SK-N-MC (cell line): Measurements from ENCODE around the gene CHD9.

ENCODE experiments used
- DNase-seq: peaks from one replicate; pipeline ENCODE4 v3.0.0-alpha.2; 2011; ENCODE audit warnings: low read depth, low spot score
- H3K27ac ChIP-seq: fragments of 200-600 bp; sonication (generic); 2 replicates; pipeline ENCODE4 v1.5.1; 2016; ENCODE audit warnings: mixed run types
- H3K36me3 ChIP-seq: fragments of 200-600 bp; sonication (generic); 2 replicates; pipeline ENCODE4 v1.6.1; 2017; ENCODE audit warnings: antibody characterized with exemption, low read length, mixed read lengths; ENCODE audit not compliant: insufficient read depth
- H3K4me3 ChIP-seq: fragments of 200-600 bp; sonication (generic); 2 replicates; pipeline ENCODE4 v1.5.1; 2016
- H3K9ac ChIP-seq: fragments of 200-600 bp; sonication (generic); 2 replicates; pipeline ENCODE4 v1.8.0; 2017; ENCODE audit warnings: mixed run types, mixed read lengths; ENCODE audit not compliant: insufficient read length
- H3K9me3 ChIP-seq: fragments of 200-600 bp; sonication (generic); 2 replicates; pipeline ENCODE4 v1.6.1; 2017; ENCODE audit warnings: low read depth, mild to moderate bottlenecking, antibody characterized with exemption, low read length, moderate library complexity, mixed read lengths
- EZH2 ChIP-seq: fragments of 200-600 bp; sonication (generic); IDR thresholded peaks from one replicate; pipeline ENCODE4 v1.6.1; 2017; ENCODE audit warnings: antibody characterized with exemption
- FOXP2 ChIP-seq: optimal IDR thresholded peaks from 2 replicates; pipeline ENCODE3; 2011; ENCODE audit warnings: mild to moderate bottlenecking, moderate library complexity; ENCODE audit not compliant: insufficient read depth; ENCODE audit errors: extremely low read length, control extremely low read depth
- POLR2AphosphoS5 ChIP-seq: IDR thresholded peaks from 2 replicates; pipeline ENCODE4 v1.6.1; 2012; ENCODE audit warnings: mild to moderate bottlenecking, low read depth, low read length, borderline replicate concordance

CHD9 gene

GRCh38 chr16:53100131-53100748 lies 45.4 kb downstream of the CHD9 start:
- Histone ChIP-seq H3K27ac (peak overlapping the region; percentile 13; the same call in 1 of the 2 replicates), H3K9me3 (no peaks in the 10 kb centered on the region), H3K9ac (no peak overlapping the region), H3K36me3 (no peaks in the 10 kb centered on the region), H3K4me3 (peak overlapping the region; percentile 60)
- no peak for DNase-seq
- TF ChIP-seq EZH2 (no peak), FOXP2 (no peak), POLR2AphosphoS5 (no peak)

DNA sequence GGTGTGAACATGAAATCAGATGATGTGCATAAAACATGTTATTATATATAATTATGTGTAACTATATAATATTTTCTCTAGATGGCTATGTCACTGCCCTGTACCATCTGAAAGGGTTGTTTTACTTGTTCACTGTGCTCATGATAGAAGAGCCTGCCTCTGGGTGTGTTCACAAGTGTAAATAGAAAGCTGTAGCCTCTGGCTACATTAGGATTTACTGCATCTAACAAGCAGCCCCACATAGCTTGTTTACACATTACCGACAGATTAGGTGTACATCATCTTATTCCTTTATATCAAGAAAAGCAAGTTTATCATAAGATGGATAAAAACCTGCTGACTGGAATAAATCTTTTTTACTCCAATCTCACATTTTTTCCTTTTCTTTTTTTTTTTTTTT lies 46.1 kb downstream of the CHD9 start:
- H3K9me3 ChIP-seq: no peaks in the 10 kb centered on the region
- DNase-seq: no peak
- H3K27ac ChIP-seq: no peak overlapping the region
- TF ChIP-seq EZH2 (no peak), FOXP2 (no peak), POLR2AphosphoS5 (no peak)
- H3K36me3 ChIP-seq: no peaks in the 10 kb centered on the region
- no peak overlapping the region for H3K9ac ChIP-seq
- H3K4me3 ChIP-seq: no peak overlapping the region

DNA sequence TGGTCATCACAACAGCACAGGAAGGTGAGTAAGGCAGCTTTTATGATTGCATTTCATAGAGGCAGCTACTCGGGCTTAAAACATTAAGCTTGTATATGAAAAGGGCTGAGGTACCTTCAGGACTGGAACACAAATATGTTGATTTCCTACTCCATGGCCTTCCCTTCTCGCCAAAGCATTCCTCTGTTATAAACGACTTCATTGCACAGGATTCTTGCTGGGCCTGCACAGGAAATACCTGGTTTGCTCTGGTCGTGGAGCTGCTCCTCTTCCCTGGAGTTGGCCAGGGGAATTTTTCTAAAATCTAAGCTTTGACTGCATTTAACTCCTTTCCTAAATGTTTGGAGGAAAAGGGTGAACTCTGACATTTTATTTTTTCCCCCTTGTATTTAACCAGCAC lies 49.0 kb downstream of the CHD9 start:
- H3K36me3 ChIP-seq: no peaks in the 10 kb centered on the region
- no peak overlapping the region for H3K9ac ChIP-seq
- DNase-seq: no peak
- TF ChIP-seq FOXP2: no peak
- no peak for TF ChIP-seq POLR2AphosphoS5
- no peak for TF ChIP-seq EZH2
- peak overlapping the region; percentile 19; the same call in 1 of the 2 replicates for H3K27ac ChIP-seq
- H3K4me3 ChIP-seq: no peak overlapping the region
- no peaks in the 10 kb centered on the region for H3K9me3 ChIP-seq

- H3K27ac ChIP-seq: no peak overlapping the region
- TF ChIP-seq POLR2AphosphoS5 (no peak), FOXP2 (no peak), EZH2 (no peak)
- no peak overlapping the region for H3K9ac ChIP-seq
- no peaks in the 10 kb centered on the region for H3K36me3 ChIP-seq
- no peak overlapping the region for H3K4me3 ChIP-seq
- no peak for DNase-seq
- no peaks in the 10 kb centered on the region for H3K9me3 ChIP-seq
Measured at GRCh38 chr16:53105565-53105964, 50.8 kb downstream of the CHD9 start.

DNA sequence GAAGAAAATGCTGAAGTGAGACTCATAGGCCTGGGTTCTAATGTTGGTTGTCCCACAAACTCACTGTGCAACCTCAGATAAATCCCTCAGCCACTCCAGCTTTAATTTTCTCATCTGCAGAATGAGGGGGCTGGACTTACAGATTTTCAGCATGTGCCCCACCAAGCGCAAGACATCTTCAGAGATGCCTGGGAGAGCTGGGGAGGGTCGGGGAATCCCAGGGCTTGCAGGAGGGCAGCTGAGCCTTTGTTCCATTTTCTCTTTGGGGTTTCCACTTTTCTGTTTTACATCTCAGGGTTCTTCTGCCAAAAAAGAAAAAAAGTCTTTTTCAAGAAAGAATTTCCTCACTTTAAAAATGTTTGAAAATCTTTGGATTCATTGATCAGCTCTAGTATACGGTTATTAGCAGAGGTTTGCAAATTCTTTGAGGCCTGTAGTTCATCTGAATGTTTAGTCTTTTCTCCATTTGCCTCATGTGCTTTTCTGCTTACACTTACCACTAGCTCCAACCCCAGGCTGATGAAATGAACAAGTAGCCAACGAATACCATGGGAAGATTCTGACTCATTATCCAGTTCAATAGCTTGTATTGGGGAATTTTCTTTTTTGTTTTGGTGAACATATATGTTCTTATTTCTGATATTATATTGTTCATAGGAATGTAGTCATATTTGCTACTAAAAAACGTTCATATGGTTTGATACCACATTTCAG lies 56.4 kb downstream of the CHD9 start:
- TF ChIP-seq EZH2 (no peak), POLR2AphosphoS5 (no peak), FOXP2 (no peak)
- Histone ChIP-seq H3K27ac (no peak overlapping the region), H3K36me3 (no peaks in the 10 kb centered on the region), H3K4me3 (no peak overlapping the region), H3K9ac (no peak overlapping the region), H3K9me3 (no peaks in the 10 kb centered on the region)
- no peak for DNase-seq

- no peak for TF ChIP-seq FOXP2
- TF ChIP-seq POLR2AphosphoS5: no peak
- no peak for TF ChIP-seq EZH2
- Histone ChIP-seq H3K36me3 (no peaks in the 10 kb centered on the region), H3K9ac (no peak overlapping the region), H3K27ac (no peak overlapping the region), H3K9me3 (no peaks in the 10 kb centered on the region), H3K4me3 (no peak overlapping the region)
- DNase-seq: no peak
Measured at GRCh38 chr16:53112015-53112414, 57.2 kb downstream of the CHD9 start.

DNA sequence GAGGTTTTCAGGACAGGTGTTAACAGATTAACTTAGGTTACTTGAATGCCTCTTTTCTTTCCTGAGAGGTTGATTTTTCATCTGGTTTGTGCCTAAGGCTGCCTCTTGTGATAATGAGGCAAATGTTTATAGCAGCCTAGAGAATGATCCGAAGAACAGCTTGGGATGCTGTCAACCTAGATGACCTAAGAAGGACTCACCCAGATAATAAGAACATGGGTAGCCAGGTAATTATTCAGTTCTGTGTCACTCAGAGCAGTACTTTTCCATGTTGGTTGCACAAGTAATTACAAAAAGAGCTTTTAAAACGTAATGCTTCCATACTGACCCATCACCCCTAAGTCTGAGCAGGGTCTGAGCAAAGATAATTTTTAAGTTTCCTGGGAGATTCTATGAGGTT lies 60.3 kb downstream of the CHD9 start:
- Histone ChIP-seq H3K4me3 (no peak overlapping the region), H3K9ac (no peak overlapping the region), H3K27ac (no peak overlapping the region), H3K36me3 (no peaks in the 10 kb centered on the region), H3K9me3 (no peaks in the 10 kb centered on the region)
- TF ChIP-seq POLR2AphosphoS5 (no peak), FOXP2 (no peak), EZH2 (no peak)
- no peak for DNase-seq

GRCh38 chr16:53115773-53116172 lies 61.0 kb downstream of the CHD9 start:
- Histone ChIP-seq H3K36me3 (no peaks in the 10 kb centered on the region), H3K9me3 (no peaks in the 10 kb centered on the region), H3K9ac (no peak overlapping the region), H3K4me3 (no peak overlapping the region), H3K27ac (no peak overlapping the region)
- DNase-seq: no peak
- TF ChIP-seq FOXP2 (no peak), POLR2AphosphoS5 (no peak), EZH2 (no peak)
